Activated CD8-positive, alpha-beta memory T cell treated with anti-CD3 and anti-CD28 coated beads, Interleukin-2, amount 50 U/mL, for 48 hours (primary cell): ENCODE results near the gene MUC12.

Experiments
- DNase-seq: peaks from one replicate; pipeline ENCODE4 v3.0.0-alpha.2; 2020

MUC12 gene

GRCh38 chr7:101066141-101066832 is 96.9 kb downstream of the MUC12 start:
- DNase-seq: no peak

GRCh38 chr7:101066833-101067177 is 97.4 kb downstream of the MUC12 start:
- DNase-seq: no peak

- DNase-seq: no peak
Measured at GRCh38 chr7:101068401-101068800, 99.0 kb downstream of the MUC12 start.
